ENCODE data around the gene CYP2R1.

DNA sequence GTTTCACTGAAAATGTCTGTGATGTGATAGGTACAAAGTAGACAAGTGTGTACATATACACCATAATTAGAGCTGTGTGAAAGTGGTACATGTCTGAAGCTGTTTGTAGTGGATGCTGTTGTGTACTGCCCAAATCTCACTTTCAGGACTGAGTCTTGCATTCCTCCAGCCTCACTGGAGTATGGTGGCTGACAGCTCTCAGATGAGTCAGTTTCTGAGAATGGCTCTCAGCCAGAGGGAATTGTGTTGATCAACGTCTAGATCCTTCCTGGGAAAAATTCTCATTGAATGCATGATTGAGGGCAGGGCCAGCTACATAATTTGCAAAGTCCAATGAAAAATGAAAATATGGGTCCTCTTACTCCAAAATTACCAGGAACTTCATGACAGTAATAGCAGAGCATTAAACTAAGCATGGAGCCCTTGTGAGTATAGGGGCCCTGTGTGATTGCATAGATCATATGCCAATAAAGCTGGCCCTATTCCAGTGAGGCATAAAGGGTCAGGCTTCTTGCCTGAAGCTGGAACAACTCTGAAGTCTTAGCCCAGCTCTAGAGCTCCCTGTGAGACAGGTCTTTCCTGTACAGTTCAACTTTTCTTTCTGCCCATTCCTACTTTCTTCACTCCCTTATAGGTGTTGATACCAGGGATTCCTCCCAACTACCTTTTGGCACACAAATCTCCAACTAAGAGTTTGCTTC, 10.8 kb upstream of the CYP2R1 start:
- TF ChIP-seq, protein P1, sequence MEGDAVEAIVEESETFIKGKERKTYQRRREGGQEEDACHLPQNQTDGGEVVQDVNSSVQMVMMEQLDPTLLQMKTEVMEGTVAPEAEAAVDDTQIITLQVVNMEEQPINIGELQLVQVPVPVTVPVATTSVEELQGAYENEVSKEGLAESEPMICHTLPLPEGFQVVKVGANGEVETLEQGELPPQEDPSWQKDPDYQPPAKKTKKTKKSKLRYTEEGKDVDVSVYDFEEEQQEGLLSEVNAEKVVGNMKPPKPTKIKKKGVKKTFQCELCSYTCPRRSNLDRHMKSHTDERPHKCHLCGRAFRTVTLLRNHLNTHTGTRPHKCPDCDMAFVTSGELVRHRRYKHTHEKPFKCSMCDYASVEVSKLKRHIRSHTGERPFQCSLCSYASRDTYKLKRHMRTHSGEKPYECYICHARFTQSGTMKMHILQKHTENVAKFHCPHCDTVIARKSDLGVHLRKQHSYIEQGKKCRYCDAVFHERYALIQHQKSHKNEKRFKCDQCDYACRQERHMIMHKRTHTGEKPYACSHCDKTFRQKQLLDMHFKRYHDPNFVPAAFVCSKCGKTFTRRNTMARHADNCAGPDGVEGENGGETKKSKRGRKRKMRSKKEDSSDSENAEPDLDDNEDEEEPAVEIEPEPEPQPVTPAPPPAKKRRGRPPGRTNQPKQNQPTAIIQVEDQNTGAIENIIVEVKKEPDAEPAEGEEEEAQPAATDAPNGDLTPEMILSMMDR (IDR thresholded peaks at IDR 0.05) = no peak
- no peak for TF ChIP-seq POLR2AphosphoS5 (IDR thresholded peaks at IDR 0.05)
- no peak for TF ChIP-seq POLR2A (IDR thresholded peaks at IDR 0.05)
- TF ChIP-seq EP300 (IDR thresholded peaks at IDR 0.05) = no peak
